GM21529 (cell line): ENCODE data around the gene CHKB.

Source experiments
- ATAC-seq: cut with Tn5 transposase; IDR thresholded peaks from one replicate; pipeline ENCODE4 v1.9.1; 2021; ENCODE audit not compliant: unreplicated experiment

Gene CHKB

GRCh38 chr22:50532824-50533796, 49.5 kb downstream of the CHKB start:
- no peak for ATAC-seq

GRCh38 chr22:50531962-50532674, 50.5 kb downstream of the CHKB start:
- no peak for ATAC-seq

- no peak for ATAC-seq
Measured at GRCh38 chr22:50531546-50531961, 51.1 kb downstream of the CHKB start.

- peak; percentile 21 for ATAC-seq
Measured at GRCh38 chr22:50530877-50531545, 51.6 kb downstream of the CHKB start.

GRCh38 chr22:50530580-50530876, 52.1 kb downstream of the CHKB start:
- peak; percentile 1 for ATAC-seq

GRCh38 chr22:50529897-50530579, 52.6 kb downstream of the CHKB start, which contains the start of gene TYMP:
TSS of gene TYMP (minus strand) at chr22:50530012. CDS start at chr22:50529709, 303 bp downstream.
- no peak for ATAC-seq

GRCh38 chr22:50529416-50529896, 53.2 kb downstream of the CHKB start:
- ATAC-seq: no peak
